MM.1S (cell line): ENCODE data around the gene TMEM134.
"Not testable (repeated sequence)": the region's sequence is repeated elsewhere in the genome, so short reads cannot be mapped to it uniquely, and the experiment has no call there.

ENCODE experiments used
- DNase-seq: peaks from one replicate; pipeline ENCODE4 v3.0.0-alpha.2; 2015
- H2AFZ ChIP-seq: fragments of 300-600 bp; sonication (generic); 2 replicates; pipeline ENCODE4 v1.6.0; 2016; ENCODE audit warnings: antibody characterized with exemption, low read length
- H3F3A ChIP-seq: fragments of 300-600 bp; sonication (generic); 2 replicates; pipeline ENCODE4 v1.6.1; 2016; ENCODE audit warnings: mild to moderate bottlenecking, antibody characterized with exemption, low read length, moderate library complexity, mixed read lengths; ENCODE audit not compliant: insufficient read depth
- H3K27ac ChIP-seq: fragments of 300-600 bp; sonication (generic); 2 replicates; pipeline ENCODE4 v1.5.1; 2016; ENCODE audit warnings: mild to moderate bottlenecking, low read length
- H3K27me3 ChIP-seq: fragments of 300-600 bp; sonication (generic); replicated peaks from 2 replicates; pipeline ENCODE4 v1.6.0; 2016; ENCODE audit warnings: low read length; ENCODE audit not compliant: insufficient read depth
- H3K36me3 ChIP-seq: fragments of 300-600 bp; sonication (generic); replicated peaks from 2 replicates; pipeline ENCODE4 v1.6.1; 2016; ENCODE audit warnings: mild to moderate bottlenecking, low read length, mixed read lengths; ENCODE audit not compliant: insufficient read depth
- H3K4me1 ChIP-seq: fragments of 300-600 bp; sonication (generic); 2 replicates; pipeline ENCODE4 v1.6.1; 2016; ENCODE audit warnings: low read length, mixed read lengths
- H3K4me2 ChIP-seq: fragments of 300-600 bp; sonication (generic); 2 replicates; pipeline ENCODE4 v1.6.0; 2016; ENCODE audit warnings: low read depth, low read length
- H3K4me3 ChIP-seq: fragments of 300-600 bp; sonication (generic); 2 replicates; pipeline ENCODE4 v1.5.1; 2016; ENCODE audit warnings: low read length, mixed read lengths
- H3K79me2 ChIP-seq: fragments of 300-600 bp; sonication (generic); 2 replicates; pipeline ENCODE4 v1.6.1; 2016; ENCODE audit warnings: mixed run types, low read length, mixed read lengths
- H3K9ac ChIP-seq: fragments of 300-600 bp; sonication (generic); 2 replicates; pipeline ENCODE4 v1.6.1; 2016; ENCODE audit warnings: low read length, mixed read lengths
- H3K9me2 ChIP-seq: fragments of 300-600 bp; sonication (generic); replicated peaks from 2 replicates; pipeline ENCODE4 v1.6.1; 2016; ENCODE audit warnings: mild to moderate bottlenecking, low read length, mixed read lengths; ENCODE audit not compliant: insufficient read depth
- H3K9me3 ChIP-seq: fragments of 300-600 bp; sonication (generic); replicated peaks from 2 replicates; pipeline ENCODE4 v1.6.1; 2016; ENCODE audit warnings: mild to moderate bottlenecking, low read length, mixed read lengths; ENCODE audit not compliant: insufficient read depth
- H4K20me1 ChIP-seq: fragments of 300-600 bp; sonication (generic); 2 replicates; pipeline ENCODE4 v1.6.1; 2016; ENCODE audit warnings: mild to moderate bottlenecking, low read length, moderate library complexity, mixed read lengths; ENCODE audit not compliant: insufficient read depth
- EZH2 ChIP-seq: fragments of 300-600 bp; sonication (generic); optimal IDR thresholded peaks from 2 replicates; pipeline ENCODE3; 2017; ENCODE audit warnings: low read depth, mild to moderate bottlenecking, antibody characterized with exemption, low read length, mixed read lengths
- EZH2phosphoT487 ChIP-seq: fragments of 300-600 bp; sonication (generic); IDR thresholded peaks from 2 replicates; pipeline ENCODE4 v1.6.1; 2018; ENCODE audit warnings: antibody characterized with exemption, low read length
- TF ChIP-seq, protein P1 (sequence below): fragments of 300-600 bp; sonication (generic); IDR thresholded peaks from 2 replicates; pipeline ENCODE4 v1.5.1; 2016; ENCODE audit warnings: antibody characterized with exemption, low read length, mixed read lengths

The TMEM134 gene

DNA sequence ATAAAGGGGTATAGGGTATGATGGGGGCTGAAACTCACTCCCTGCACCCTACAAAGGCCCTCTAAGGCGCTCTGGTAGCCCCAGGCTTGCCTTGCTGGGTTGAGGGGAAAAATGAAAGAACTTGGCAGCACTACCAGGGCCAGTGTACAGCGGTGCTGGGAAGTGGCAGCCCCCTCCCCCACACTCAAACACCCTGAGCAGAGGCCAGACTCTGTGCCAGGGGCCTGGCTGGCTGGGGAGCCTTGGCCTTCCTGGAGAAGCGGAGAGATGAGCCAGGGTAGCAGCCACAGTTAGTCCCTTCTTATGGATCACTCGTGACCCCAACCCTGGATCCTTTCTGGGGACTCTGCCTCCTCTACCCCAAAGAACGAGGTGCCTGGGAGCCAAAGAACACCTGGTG is 2.7 kb downstream of the TMEM134 start:
- peaks cover 11% of the 10 kb centered on the region for H3K79me2 ChIP-seq
- H3K27me3 ChIP-seq = no peaks in the 10 kb centered on the region
- H3F3A ChIP-seq = 0 out of 2 replicates have a peak, but pooled peaks cover 3% of the 10 kb centered on the region
- no peak overlapping the region for H3K27ac ChIP-seq
- H3K36me3 ChIP-seq = no peaks in the 10 kb centered on the region
- no peak overlapping the region for H3K4me3 ChIP-seq
- H2AFZ ChIP-seq = no peak overlapping the region
- no peaks in the 10 kb centered on the region for H4K20me1 ChIP-seq
- no peaks in the 10 kb centered on the region for H3K9me2 ChIP-seq
- H3K4me1 ChIP-seq = peaks cover 12% of the 10 kb centered on the region
- no peak overlapping the region for H3K9ac ChIP-seq
- H3K9me3 ChIP-seq = no peaks in the 10 kb centered on the region
- no peak overlapping the region for H3K4me2 ChIP-seq
- no peak for DNase-seq
- TF ChIP-seq EZH2phosphoT487 (no peak), EZH2 (no peak)
- TF ChIP-seq, protein P1, sequence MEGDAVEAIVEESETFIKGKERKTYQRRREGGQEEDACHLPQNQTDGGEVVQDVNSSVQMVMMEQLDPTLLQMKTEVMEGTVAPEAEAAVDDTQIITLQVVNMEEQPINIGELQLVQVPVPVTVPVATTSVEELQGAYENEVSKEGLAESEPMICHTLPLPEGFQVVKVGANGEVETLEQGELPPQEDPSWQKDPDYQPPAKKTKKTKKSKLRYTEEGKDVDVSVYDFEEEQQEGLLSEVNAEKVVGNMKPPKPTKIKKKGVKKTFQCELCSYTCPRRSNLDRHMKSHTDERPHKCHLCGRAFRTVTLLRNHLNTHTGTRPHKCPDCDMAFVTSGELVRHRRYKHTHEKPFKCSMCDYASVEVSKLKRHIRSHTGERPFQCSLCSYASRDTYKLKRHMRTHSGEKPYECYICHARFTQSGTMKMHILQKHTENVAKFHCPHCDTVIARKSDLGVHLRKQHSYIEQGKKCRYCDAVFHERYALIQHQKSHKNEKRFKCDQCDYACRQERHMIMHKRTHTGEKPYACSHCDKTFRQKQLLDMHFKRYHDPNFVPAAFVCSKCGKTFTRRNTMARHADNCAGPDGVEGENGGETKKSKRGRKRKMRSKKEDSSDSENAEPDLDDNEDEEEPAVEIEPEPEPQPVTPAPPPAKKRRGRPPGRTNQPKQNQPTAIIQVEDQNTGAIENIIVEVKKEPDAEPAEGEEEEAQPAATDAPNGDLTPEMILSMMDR = no peak

DNA sequence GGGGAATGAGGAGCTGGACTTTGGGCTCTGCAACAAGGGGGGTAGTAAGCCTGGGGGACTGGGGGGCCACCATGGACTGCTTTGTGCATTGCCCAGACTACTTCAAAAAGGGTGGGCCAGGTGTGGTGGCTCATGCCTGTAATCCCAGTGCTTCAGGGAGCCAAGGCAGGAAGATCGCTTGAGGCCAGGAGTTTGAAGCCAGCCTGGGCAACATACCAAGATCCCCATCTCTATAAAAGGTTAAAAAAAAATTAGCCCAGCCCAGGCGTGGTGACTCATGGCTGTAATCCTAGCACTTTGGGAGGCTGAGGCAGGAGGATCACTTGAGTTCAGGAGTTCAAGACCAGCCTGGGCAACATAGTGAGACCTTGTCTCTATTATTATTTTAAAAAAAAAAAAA is 3.5 kb downstream of the TMEM134 start:
- H3K9me2 ChIP-seq, H3K9me3 ChIP-seq, H3K27me3 ChIP-seq, H3K27ac ChIP-seq, H2AFZ ChIP-seq, H3K36me3 ChIP-seq, DNase-seq, H4K20me1 ChIP-seq, H3F3A ChIP-seq: not testable (repeated sequence)
- Histone ChIP-seq H3K4me1 (peaks cover 12% of the 10 kb centered on the region), H3K4me2 (peak overlapping the region; percentile 99), H3K4me3 (peak overlapping the region; percentile 99), H3K79me2 (peaks cover 11% of the 10 kb centered on the region), H3K9ac (peak overlapping the region; percentile 96; the same call in 1 of the 2 replicates)

DNA sequence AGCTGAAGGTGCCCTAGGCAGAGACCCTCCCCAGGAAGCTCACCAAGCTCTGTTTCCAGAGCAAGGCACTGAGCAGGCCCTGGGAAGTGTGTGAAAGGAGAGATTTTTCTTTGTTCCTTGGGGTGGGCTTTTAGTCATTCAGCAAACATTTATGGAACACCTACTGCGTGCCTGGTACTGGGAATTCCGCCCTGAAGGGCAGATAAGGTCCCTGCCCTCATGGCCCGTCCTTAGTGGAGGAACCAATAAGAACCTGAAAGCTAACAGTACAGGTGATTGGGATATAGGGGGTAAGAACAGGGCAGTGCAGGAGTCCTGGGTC is 3.9 kb downstream of the TMEM134 start:
- H2AFZ ChIP-seq = peak overlapping the region; percentile 84
- H3K4me3 ChIP-seq = peak overlapping the region; percentile 99
- no peak for TF ChIP-seq EZH2phosphoT487
- no peak for TF ChIP-seq EZH2
- TF ChIP-seq, protein P1 = no peak
- H4K20me1 ChIP-seq = no peaks in the 10 kb centered on the region
- H3K4me2 ChIP-seq = peak overlapping the region; percentile 99
- H3K9ac ChIP-seq = peak overlapping the region; percentile 96
- H3K36me3 ChIP-seq = no peaks in the 10 kb centered on the region
- H3F3A ChIP-seq = peaks cover 4% of the 10 kb centered on the region; the same call in 1 of the 2 replicates
- H3K79me2 ChIP-seq = peaks cover 11% of the 10 kb centered on the region
- DNase-seq = no peak
- H3K27ac ChIP-seq = peak overlapping the region; percentile 61; the same call in 1 of the 2 replicates
- H3K27me3 ChIP-seq = no peaks in the 10 kb centered on the region
- no peaks in the 10 kb centered on the region for H3K9me2 ChIP-seq
- peaks cover 12% of the 10 kb centered on the region for H3K4me1 ChIP-seq
- no peaks in the 10 kb centered on the region for H3K9me3 ChIP-seq

DNA sequence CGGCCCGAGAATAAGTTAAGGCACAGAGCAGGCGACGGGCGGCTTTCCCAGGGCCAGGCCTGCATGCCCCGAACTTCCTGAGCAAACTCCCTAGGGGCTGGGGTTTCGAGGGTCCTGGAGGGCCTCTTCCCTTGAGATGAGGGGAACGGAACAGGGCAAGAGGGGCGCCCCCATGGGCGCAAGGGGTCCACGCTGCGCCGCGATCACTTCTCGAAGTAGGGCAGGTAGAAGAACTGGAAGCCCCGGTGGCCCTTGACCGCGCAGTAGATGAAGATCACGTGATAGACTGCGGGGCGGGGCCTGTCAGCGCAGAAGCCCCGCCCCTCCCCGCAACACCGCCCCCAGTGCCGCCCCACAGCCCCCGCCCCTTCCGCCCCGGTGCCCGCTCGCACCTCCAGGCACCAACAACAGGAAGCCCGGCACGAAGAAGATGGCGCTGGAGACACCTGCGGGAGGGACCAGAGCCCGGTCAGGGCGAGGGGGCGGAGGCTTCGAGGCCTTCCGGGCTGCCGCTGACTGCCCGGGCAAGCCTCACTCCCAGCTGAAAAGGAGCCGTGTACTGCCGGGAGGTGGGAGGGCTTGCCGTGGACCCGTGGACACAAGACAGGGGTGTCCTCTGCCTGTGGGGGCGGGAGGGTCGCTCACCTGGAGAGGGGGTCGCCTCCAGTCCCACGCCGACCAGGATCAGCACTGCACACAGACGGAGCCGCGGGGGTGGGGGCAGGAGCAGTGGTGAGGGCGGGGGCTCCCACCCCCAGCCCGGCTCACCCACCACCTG is 4.5 kb downstream of the TMEM134 start:
- Histone ChIP-seq H3K36me3 (no peaks in the 10 kb centered on the region), H4K20me1 (no peaks in the 10 kb centered on the region), H3K9ac (peak overlapping the region; percentile 96), H3K4me3 (peak overlapping the region; percentile 99), H3K9me2 (no peaks in the 10 kb centered on the region), H3K27me3 (no peaks in the 10 kb centered on the region), H3K27ac (peak overlapping the region; percentile 61), H3F3A (peaks cover 9% of the 10 kb centered on the region), H3K79me2 (peaks cover 11% of the 10 kb centered on the region), H2AFZ (peak overlapping the region; percentile 91), H3K9me3 (no peaks in the 10 kb centered on the region), H3K4me1 (peaks cover 12% of the 10 kb centered on the region), H3K4me2 (peak overlapping the region; percentile 99)
- TF ChIP-seq, protein P1 = no peak
- TF ChIP-seq EZH2phosphoT487 = no peak
- no peak for TF ChIP-seq EZH2
- DNase-seq = peak; percentile 93
